ELR (cell line): ENCODE measurements around the gene PNPLA3.

Experiments used
- DNase-seq: peaks from one replicate; pipeline ENCODE4 v3.0.0-alpha.2; 2015; ENCODE audit warnings: low read depth

The PNPLA3 gene

DNA sequence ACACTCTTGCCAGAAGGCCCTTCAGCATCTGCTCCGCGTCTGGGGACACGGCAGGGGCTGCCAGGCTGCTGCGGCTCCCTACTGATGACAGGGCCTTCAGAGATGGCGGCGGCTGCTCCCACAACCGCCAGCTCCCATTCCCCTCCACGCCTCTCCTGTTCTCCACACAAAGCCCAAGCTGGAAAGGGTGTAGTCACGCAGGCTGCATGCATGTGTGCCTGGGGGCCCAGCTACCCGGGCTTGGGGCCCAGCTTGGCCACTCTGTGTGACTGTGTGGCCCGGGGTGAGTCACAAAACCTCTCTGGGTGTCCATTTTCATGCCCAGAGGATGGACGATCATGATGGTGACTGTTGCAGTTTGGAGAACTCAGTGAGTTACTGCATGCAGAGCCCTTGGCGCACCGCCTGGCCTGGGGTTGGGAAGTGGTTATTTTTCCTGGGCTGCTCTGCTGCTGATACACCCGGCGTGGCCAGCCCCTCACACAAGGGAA lies 68.8 kb downstream of the PNPLA3 start:
- peak; percentile 74 for DNase-seq

DNA sequence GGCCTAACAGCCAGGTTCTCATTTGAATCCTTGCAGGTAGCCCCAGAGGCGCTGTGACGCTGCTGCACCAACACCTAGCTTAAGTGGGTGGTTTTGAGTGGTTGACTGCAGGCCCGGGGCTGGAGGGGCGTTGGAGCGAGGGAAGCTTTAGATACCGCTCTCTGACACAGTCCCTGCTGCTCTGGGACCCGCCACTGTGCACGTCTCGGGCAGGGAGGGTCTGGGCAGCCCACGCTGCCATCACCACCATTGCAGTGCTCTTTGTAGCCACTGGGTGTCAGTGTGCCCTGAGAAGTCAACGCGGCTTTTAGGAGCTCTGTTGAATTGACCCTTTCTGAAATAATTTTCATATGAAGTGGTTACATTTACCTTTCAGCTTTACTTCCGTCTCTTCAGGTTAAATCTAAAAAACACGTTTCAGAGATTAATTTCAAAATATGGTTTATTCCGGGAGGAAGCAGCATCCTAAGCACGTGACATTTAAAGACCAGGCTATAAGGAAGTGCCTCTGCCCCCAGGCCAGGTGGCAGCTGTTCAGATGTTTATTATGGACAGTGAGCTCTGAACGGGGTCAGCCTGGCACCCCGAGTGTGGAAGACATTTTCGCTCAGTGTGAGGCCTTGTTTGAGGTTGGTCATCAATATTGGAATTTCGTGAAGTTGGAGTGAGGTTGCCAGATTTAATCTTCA lies 69.6 kb downstream of the PNPLA3 start:
- peak; percentile 71 for DNase-seq

DNA sequence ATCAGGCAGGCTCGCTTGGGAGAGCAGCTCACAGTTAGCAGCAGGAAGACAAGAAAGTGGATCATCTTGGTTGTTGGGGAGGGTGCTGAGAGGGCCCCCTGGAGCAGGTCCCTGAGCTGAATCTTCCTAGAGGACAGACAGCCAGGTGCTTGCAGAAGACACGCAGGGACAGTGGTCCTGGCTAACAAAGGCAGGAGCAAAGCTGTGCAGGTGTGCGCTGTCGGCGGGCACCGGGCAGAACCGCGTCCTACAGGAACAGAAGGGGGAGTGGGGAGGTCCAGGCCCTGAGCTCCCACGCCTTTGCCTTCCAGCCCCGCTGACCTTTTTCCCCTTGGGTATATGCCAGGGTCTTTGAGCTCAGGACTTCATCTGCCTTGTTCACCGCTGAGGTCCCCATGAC lies 70.4 kb downstream of the PNPLA3 start:
- no peak for DNase-seq

DNA sequence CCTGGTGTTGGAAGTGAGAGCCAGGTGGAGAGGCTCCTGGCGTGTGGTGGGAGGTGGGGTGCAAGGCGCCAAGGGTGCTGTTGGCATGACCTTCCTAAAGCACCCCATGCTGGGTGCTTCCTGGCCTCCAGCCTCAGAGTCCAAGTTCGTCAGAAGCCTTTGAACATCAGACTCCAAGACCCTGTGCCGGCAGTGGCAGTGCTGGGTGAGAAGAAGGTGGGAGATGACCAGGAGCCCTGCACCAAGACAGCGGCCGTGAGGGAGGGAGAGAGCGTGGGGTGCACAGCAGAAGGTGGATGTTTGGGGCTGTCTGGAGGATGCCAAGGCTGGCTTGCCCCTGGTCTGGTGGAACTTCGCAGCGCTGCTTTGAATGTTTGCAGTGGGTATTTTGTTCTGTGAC lies 70.8 kb downstream of the PNPLA3 start:
- DNase-seq, result no peak

DNA sequence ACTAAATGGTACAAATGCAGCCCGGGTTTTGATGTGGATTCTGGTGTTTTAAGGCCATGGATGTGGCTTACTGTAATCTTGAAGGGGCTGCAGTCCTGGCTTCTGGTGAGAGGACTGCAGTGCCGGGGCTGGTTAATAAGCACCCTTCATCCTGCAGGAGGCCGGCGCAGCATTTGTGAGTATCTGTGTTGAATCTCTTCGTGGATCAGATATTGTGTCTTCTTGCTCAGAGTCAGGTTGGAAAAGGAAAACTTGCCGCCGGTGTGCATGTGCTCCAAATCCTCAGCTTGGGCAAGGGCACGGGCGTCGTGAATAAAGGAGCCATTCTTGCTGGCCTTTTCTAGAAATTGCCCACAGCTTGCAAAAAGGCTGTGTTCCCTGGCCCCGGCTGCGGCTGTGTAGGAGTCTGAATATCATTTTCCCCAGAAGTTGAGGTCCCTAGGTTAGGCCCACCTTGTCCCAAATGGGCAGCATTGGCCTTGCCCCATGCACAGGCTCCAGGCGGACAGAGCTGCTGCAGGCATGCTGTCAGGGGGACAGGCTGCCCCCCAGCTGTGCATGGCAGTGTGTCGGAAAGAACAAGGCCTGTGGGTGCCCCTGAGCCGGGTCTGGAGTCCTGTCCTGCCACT lies 71.6 kb downstream of the PNPLA3 start:
- no peak for DNase-seq

DNA sequence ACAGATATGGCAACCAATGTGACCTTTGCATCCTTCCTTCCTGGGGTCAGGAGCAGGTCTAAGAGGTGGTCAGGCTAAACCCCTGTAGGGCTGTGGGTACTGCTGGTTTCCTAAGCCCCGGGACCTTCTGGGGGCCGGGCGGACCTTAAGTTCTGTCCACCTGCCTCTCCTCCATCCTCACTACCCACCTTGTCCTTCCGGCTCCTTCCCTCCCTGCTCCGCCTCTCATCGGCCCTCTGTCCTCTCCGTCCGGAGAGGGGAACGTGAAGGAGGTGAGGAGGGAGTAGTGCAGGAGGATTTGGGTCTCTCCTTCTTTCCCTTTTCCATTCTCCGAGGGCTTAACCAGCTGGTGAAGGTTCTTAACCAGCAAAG lies 72.2 kb downstream of the PNPLA3 start:
- no peak for DNase-seq

DNA sequence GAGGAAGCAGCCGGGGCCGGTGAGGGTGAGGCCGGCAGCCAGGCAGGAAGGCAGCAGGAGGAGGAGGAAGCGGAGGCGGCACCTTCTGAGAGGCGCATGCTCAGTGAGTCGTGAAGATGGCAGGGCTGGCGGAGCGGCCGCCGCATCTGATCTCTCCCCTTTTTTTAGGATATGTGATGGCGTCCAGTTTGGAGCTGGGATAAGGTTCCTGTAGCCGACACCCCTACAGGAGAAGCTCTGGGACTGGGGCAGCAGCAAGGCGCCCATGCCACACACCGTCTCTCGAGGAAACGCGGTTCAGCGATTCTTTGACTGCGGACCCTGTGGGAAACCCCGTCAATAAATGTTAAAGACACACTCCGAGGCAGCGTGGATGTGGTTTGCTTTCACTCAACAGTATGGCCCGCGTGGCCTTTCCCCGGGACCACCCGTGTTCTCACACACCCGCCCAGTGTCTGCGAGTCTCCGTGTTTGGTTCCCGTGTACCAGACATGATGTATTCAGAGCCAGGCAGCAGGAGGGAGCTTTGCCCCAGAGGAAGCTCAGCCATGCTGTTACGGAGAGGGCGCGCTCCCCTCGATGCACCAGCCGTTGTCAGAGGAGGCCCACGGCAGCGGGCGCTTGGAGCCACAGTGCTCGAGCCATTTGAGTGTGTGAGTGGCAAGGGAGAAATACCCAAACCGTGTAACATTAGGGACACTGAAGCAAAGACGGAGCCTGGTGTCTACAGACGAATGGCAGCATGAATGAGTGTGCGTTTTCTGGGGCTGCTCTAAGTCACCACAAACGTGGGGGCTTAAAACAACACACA lies 72.8 kb downstream of the PNPLA3 start:
- no peak for DNase-seq

DNA sequence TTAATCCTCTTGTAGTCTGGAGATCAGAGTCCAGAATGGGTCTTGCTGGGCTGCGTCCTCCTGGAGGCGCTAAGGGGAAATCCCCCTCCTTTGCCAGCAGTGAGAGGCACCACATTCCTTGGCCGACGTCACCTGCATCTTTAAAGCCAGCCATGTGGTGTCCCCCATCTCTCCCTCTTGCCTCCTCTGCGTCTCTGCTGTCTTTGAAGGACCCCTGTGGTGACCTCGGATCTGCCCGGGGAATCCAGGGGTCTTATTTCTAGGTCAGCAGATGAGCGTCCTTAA lies 73.3 kb downstream of the PNPLA3 start:
- no peak for DNase-seq
